Kidney (tissue), 14 donors: ENCODE results near the gene EPHB1. TPM values are rescaled to one million over a fixed set of nuclear protein-coding genes. Genes with fewer than 3 reads are reported as not detected.

Experiments used
- DNase-seq, 5 donors: peaks; one replicate each; pipeline ENCODE4 v3.0.0-alpha.2; 2013 to 2020
- FAIRE-seq: peaks from 2 replicates; lab custom pipeline; 2012; peaks lifted over from hg19 to GRCh38; lab: Jason Lieb, UNC
- H3K27ac ChIP-seq, 2 donors: one replicate each; pipeline ENCODE4 v1.7.0; 2013; ENCODE audit warnings: low read depth in 2 of 2, low read length in 2 of 2, inconsistent platforms in 1 of 2
- H3K27me3 ChIP-seq: one replicate; pipeline ENCODE4 v1.7.1; 2013; ENCODE audit warnings: low read length, inconsistent platforms; ENCODE audit not compliant: control insufficient read depth, insufficient read depth
- H3K36me3 ChIP-seq, 3 donors: one replicate each; pipeline versions ENCODE4 v1.7.0 to v1.7.1; 2013; ENCODE audit warnings: low read length in 3 of 3, control low read depth in 1 of 3, inconsistent platforms in 1 of 3; ENCODE audit not compliant: insufficient read depth in 3 of 3, control insufficient read depth in 2 of 3
- H3K4me1 ChIP-seq, 3 donors: one replicate each; pipeline versions ENCODE4 v1.7.0 to v1.7.1; 2013; ENCODE audit warnings: low read length in 3 of 3, inconsistent platforms in 1 of 3, low read depth in 1 of 3; ENCODE audit not compliant: control insufficient read depth in 2 of 3, insufficient read depth in 2 of 3
- H3K4me3 ChIP-seq, 3 donors: one replicate each; pipeline versions ENCODE4 v1.7.0 to v1.8.1; 2013; ENCODE audit warnings: low read length in 3 of 3, control low read depth in 1 of 3, inconsistent platforms in 1 of 3
- H3K9ac ChIP-seq, 3 donors: one replicate each; pipeline versions ENCODE4 v1.7.0 to v1.7.1; 2013; ENCODE audit warnings: low read length in 3 of 3, control low read depth in 1 of 3, inconsistent platforms in 1 of 3
- H3K9me3 ChIP-seq, 3 donors: one replicate each; pipeline versions ENCODE4 v1.7.0 to v1.7.1; 2013; ENCODE audit warnings: low read length in 3 of 3, control low read depth in 1 of 3, inconsistent platforms in 1 of 3; ENCODE audit not compliant: control insufficient read depth in 2 of 3, insufficient read depth in 1 of 3
- intact Hi-C: fragments of 100-400 bp; cut with DNase I; formaldehyde crosslinking; loops from one replicate; pipeline ENCODE4 v1.11.1; 2022
- polyA plus RNA-seq: library from polyadenylated mRNA; stranded (reverse); fragments of 350-450 nt; fragmentation: Illumina TruSeq; extraction: RNeasy Lipid Tissue Mini Kit (QIAGEN cat#74804); gene quantifications from one replicate; pipeline ENCODE4 v1.2.3, GENCODE V29; 2014; ENCODE audit warnings: low read depth, low replicate concordance; ENCODE audit not compliant: insufficient read depth
- total RNA-seq: library from RNA; stranded (reverse); fragmentation: NEBNext Ultra II Directional; extraction: Animal tissue kit (Norgen Biotek cat#: 25700); gene quantifications from one replicate; pipeline ENCODE4 v1.2.1, GENCODE V29; 2021
- TF ChIP-seq, protein P1 (sequence below): IDR thresholded peaks from 3 replicates; pipeline ENCODE4 v1.5.1; 2012; ENCODE audit warnings: mild to moderate bottlenecking, moderate library complexity, borderline replicate concordance; ENCODE audit not compliant: insufficient read depth; ENCODE audit errors: extremely low read depth
- donor health status: control.
- donor health status: control.
- donor health status: control.
- donor health status: control.
- donor health status: control.
- donor health status: DM: yes; HTN: yes; CAD: no.
- donor health status: Normal renal cell carcinoma (clear cell type).

Gene EPHB1
- total and polyA plus RNA-seq, 2 donors from 2014 or later = 0.39 to 3.2 TPM

DNA sequence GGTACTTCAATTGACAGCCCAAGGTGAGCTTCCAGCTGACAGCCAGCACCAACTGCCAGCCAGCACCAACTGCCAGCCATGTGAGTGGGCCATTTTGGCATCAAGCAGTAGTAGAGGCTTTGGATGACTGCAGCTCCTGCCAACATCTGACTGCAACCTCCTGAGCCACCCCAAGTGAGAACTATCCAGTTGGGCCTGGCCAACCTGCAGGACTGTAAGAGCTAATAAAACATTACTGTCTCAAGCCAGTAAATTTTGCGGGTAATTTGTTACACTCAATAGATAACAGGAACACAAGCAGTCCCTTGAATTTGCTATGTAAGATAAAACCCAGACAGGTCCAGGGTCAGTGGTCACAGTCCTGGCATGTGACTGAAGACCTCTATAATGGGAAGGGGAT lies 29.7 kb downstream of the EPHB1 start:
- H3K27ac ChIP-seq = no peak overlapping the region
- TF ChIP-seq, protein P1, sequence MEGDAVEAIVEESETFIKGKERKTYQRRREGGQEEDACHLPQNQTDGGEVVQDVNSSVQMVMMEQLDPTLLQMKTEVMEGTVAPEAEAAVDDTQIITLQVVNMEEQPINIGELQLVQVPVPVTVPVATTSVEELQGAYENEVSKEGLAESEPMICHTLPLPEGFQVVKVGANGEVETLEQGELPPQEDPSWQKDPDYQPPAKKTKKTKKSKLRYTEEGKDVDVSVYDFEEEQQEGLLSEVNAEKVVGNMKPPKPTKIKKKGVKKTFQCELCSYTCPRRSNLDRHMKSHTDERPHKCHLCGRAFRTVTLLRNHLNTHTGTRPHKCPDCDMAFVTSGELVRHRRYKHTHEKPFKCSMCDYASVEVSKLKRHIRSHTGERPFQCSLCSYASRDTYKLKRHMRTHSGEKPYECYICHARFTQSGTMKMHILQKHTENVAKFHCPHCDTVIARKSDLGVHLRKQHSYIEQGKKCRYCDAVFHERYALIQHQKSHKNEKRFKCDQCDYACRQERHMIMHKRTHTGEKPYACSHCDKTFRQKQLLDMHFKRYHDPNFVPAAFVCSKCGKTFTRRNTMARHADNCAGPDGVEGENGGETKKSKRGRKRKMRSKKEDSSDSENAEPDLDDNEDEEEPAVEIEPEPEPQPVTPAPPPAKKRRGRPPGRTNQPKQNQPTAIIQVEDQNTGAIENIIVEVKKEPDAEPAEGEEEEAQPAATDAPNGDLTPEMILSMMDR = no peak
- no peaks in the 10 kb centered on the region for H3K4me1 ChIP-seq
- H3K36me3 ChIP-seq = no peaks in the 10 kb centered on the region
- no peak for FAIRE-seq
- intact Hi-C loops = no loop called here
- no peaks in the 10 kb centered on the region for H3K9me3 ChIP-seq
- no peaks in the 10 kb centered on the region for H3K27me3 ChIP-seq
- no peak overlapping the region for H3K9ac ChIP-seq
- no peak overlapping the region for H3K4me3 ChIP-seq
- peak in 4 of 5 donors; percentile 60 to 90 (median 81) for DNase-seq

DNA sequence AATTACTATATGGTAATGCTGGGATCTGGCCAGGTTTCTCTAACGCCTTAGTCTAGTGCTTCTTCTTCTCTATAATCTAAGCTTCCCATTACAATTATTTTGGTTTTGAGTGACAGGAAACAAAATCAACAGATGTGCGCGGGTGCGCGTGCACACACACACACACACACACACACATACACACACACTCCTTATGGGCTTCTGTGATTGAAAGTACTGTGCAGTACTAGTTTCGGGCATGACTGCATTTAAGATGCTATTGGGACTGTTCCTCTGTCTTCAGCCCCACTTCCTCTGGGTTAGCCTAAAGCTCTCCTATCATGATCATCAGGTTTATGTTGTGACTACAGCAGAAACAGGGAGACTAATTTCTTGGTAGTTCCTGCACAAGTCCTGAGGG lies 32.2 kb downstream of the EPHB1 start:
- H3K27ac ChIP-seq = no peak overlapping the region
- intact Hi-C loops = no loop called here
- H3K9me3 ChIP-seq = no peaks in the 10 kb centered on the region
- H3K27me3 ChIP-seq = no peaks in the 10 kb centered on the region
- H3K36me3 ChIP-seq = no peaks in the 10 kb centered on the region
- TF ChIP-seq, protein P1 = no peak
- no peaks in the 10 kb centered on the region for H3K4me1 ChIP-seq
- no peak overlapping the region for H3K4me3 ChIP-seq
- DNase-seq = no peak
- no peak overlapping the region for H3K9ac ChIP-seq
- FAIRE-seq = no peak

DNA sequence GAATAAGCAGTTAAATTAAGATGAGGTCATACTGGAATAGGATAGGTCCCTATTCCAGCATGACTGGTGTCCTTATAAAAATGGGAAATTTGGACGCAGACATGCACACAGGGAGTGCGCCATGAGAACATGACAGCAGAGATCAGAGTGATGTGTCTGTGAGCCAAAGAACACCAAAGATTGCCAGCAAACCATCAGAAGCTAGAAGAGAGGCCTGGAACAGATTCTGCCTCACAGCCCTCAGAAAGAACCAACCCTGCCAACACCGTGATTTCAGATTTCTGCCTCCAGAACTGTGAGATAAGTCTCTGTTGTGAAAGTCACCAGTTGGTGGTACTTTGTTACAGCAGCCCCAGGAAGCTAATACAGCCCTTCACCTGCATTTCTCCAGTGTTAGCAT lies 34.7 kb downstream of the EPHB1 start:
- no peak overlapping the region for H3K4me3 ChIP-seq
- no peaks in the 10 kb centered on the region for H3K9me3 ChIP-seq
- H3K9ac ChIP-seq = no peak overlapping the region
- FAIRE-seq (no peak), DNase-seq (no peak)
- no peaks in the 10 kb centered on the region for H3K36me3 ChIP-seq
- no peaks in the 10 kb centered on the region for H3K4me1 ChIP-seq
- H3K27ac ChIP-seq = no peak overlapping the region
- H3K27me3 ChIP-seq = no peaks in the 10 kb centered on the region
- TF ChIP-seq, protein P1 = no peak
- intact Hi-C loops = no loop called here

DNA sequence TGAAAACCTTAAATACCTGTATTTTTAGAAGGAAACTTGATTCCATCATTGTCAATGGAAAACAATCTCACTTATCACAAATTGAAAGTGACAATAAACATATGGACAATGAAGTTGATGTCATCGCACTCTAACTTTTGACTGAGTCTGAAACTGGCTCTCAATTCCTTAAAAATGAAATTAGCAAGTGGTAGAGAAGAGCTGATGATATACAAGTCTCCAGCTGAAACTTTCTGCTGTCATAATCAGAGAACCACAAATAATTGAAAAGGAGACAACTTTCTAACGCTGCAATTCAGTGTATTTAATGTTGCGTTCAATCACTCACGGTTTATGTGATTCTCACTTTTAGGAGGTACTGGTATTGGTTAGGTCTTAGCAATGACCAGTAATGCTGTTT lies 37.5 kb downstream of the EPHB1 start:
- Histone ChIP-seq H3K36me3 (no peaks in the 10 kb centered on the region), H3K4me3 (no peak overlapping the region), H3K27ac (no peak overlapping the region), H3K9ac (no peak overlapping the region), H3K27me3 (no peaks in the 10 kb centered on the region), H3K9me3 (no peaks in the 10 kb centered on the region), H3K4me1 (no peaks in the 10 kb centered on the region)
- FAIRE-seq (no peak), DNase-seq (no peak)
- TF ChIP-seq, protein P1 = no peak
- intact Hi-C loops = no loop called here
